ENCODE measurements around the gene GIPC1. TPM values are rescaled to one million over a fixed set of nuclear protein-coding genes. Genes with fewer than 3 reads are reported as not detected.
"Not testable (repeated sequence)": the region's sequence is repeated elsewhere in the genome, so short reads cannot be mapped to it uniquely, and the experiment has no call there.

GIPC1 gene
- total RNA-seq, 1 experiment from 2014 or later = 205 TPM

- Histone ChIP-seq H4K20me1 (ENCODE audit: insufficient read depth) (0 out of 2 replicates have a peak, but pooled peaks cover 4% of the 10 kb centered on the region), H2AFZ (no peak overlapping the region), H3K9me2 (ENCODE audit: insufficient read depth) (no peaks in the 10 kb centered on the region), H3K4me2 (no peak overlapping the region), H3K27ac (no peak overlapping the region), H3F3A (ENCODE audit: insufficient read depth, low read depth) (peaks cover 7% of the 10 kb centered on the region; the same call in 1 of the 2 replicates), H3K4me1 (replicated peaks; ENCODE audit: insufficient read depth) (no peaks in the 10 kb centered on the region), H3K4me3 (no peak overlapping the region), H3K9me3 (ENCODE audit: insufficient read depth, low read depth) (no peaks in the 10 kb centered on the region; the same call in 1 of the 2 replicates), H3K36me3 (ENCODE audit: low read depth) (peaks cover 7% of the 10 kb centered on the region; the same call in 1 of the 2 replicates), H3K79me2 (ENCODE audit: low read depth) (no peaks in the 10 kb centered on the region), H3K27me3 (ENCODE audit: insufficient read depth, low read depth) (no peaks in the 10 kb centered on the region)
- no peak for DNase-seq
- intact Hi-C loops (cut with micrococcal nuclease; ENCODE audit: unreplicated experiment) = no loop called here
- CTCF ChIA-PET = no interaction called here
- POLR2A ChIA-PET (ENCODE audit: unreplicated experiment) = no interaction called here
- TF ChIP-seq CTCF (conservative IDR thresholded peaks at IDR 0.05) (no peak), EZH2 (IDR thresholded peaks at IDR 0.05; ENCODE audit: low read depth) (no peak)
- BruUV-seq (replicated peaks) = no TSS peak
These were observed 35.0 kb downstream of the GIPC1 start for GRCh38 chr19:14460935-14461334.

GRCh38 chr19:14459703-14460102, 36.2 kb downstream of the GIPC1 start:
- POLR2A ChIA-PET (ENCODE audit: unreplicated experiment) = no interaction called here

GRCh38 chr19:14452303-14452702, 43.6 kb downstream of the GIPC1 start:
- H3K79me2 ChIP-seq (ENCODE audit: low read depth); H3K4me1 ChIP-seq (replicated peaks; ENCODE audit: insufficient read depth); H3K9me2 ChIP-seq (ENCODE audit: insufficient read depth); H3K27me3 ChIP-seq (ENCODE audit: insufficient read depth, low read depth); H3K9me3 ChIP-seq (ENCODE audit: insufficient read depth, low read depth); CTCF ChIA-PET; BruUV-seq (replicated peaks); H3K27ac ChIP-seq; H3K4me2 ChIP-seq; intact Hi-C loops (cut with micrococcal nuclease; ENCODE audit: unreplicated experiment); DNase-seq; H3K4me3 ChIP-seq; H2AFZ ChIP-seq: not testable (repeated sequence)
- peaks cover 38% of the 10 kb centered on the region for H3F3A ChIP-seq (ENCODE audit: insufficient read depth, low read depth)
- H4K20me1 ChIP-seq (ENCODE audit: insufficient read depth) = peaks cover 19% of the 10 kb centered on the region
- H3K36me3 ChIP-seq (ENCODE audit: low read depth) = peaks cover 35% of the 10 kb centered on the region
- POLR2A ChIA-PET (ENCODE audit: unreplicated experiment) = interaction anchor here (0.7 kb wide), 1 partner anchor 410 kb away, joined by 11 read pairs; no protein-coding TSS in a partner anchor

More at GRCh38 chr19:14459703-14460102, 36.2 kb downstream of the GIPC1 start:
- CTCF ChIA-PET = no interaction called here
- intact Hi-C loops (cut with micrococcal nuclease; ENCODE audit: unreplicated experiment) = no loop called here
- H3K4me2 ChIP-seq = no peak overlapping the region
- no peaks in the 10 kb centered on the region for H3K27me3 ChIP-seq (ENCODE audit: insufficient read depth, low read depth)
- BruUV-seq (replicated peaks) = no TSS peak
- no peak for DNase-seq
- H3K9me2 ChIP-seq (ENCODE audit: insufficient read depth) = no peaks in the 10 kb centered on the region
- H2AFZ ChIP-seq = no peak overlapping the region
- H3K4me3 ChIP-seq = no peak overlapping the region
- peaks cover 14% of the 10 kb centered on the region; the same call in 1 of the 2 replicates for H3F3A ChIP-seq (ENCODE audit: insufficient read depth, low read depth)
- no peaks in the 10 kb centered on the region for H4K20me1 ChIP-seq (ENCODE audit: insufficient read depth)
- H3K27ac ChIP-seq = no peak overlapping the region
- no peaks in the 10 kb centered on the region for H3K79me2 ChIP-seq (ENCODE audit: low read depth)
- peaks cover 7% of the 10 kb centered on the region; the same call in 1 of the 2 replicates for H3K36me3 ChIP-seq (ENCODE audit: low read depth)
- no peaks in the 10 kb centered on the region for H3K9me3 ChIP-seq (ENCODE audit: insufficient read depth, low read depth)
- no peak for TF ChIP-seq CTCF (conservative IDR thresholded peaks at IDR 0.05)
- no peak for TF ChIP-seq EZH2 (IDR thresholded peaks at IDR 0.05; ENCODE audit: low read depth)
- H3K4me1 ChIP-seq (replicated peaks; ENCODE audit: insufficient read depth) = no peaks in the 10 kb centered on the region

GRCh38 chr19:14450876-14451275, 45.1 kb downstream of the GIPC1 start:
- Histone ChIP-seq H3K9me2 (ENCODE audit: insufficient read depth) (no peaks in the 10 kb centered on the region), H3K4me1 (replicated peaks; ENCODE audit: insufficient read depth) (no peaks in the 10 kb centered on the region), H2AFZ (no peak overlapping the region), H3F3A (ENCODE audit: insufficient read depth, low read depth) (peaks cover 41% of the 10 kb centered on the region), H3K27ac (no peak overlapping the region), H3K27me3 (ENCODE audit: insufficient read depth, low read depth) (no peaks in the 10 kb centered on the region), H3K79me2 (ENCODE audit: low read depth) (no peaks in the 10 kb centered on the region), H3K4me3 (no peak overlapping the region), H3K4me2 (no peak overlapping the region), H3K36me3 (ENCODE audit: low read depth) (peaks cover 47% of the 10 kb centered on the region), H3K9me3 (ENCODE audit: insufficient read depth, low read depth) (no peaks in the 10 kb centered on the region), H4K20me1 (ENCODE audit: insufficient read depth) (peaks cover 19% of the 10 kb centered on the region)
- TF ChIP-seq EZH2 (IDR thresholded peaks at IDR 0.05; ENCODE audit: low read depth) (no peak), CTCF (conservative IDR thresholded peaks at IDR 0.05) (no peak)
- ChIA-PET CTCF (no interaction called here), POLR2A (ENCODE audit: unreplicated experiment) (no interaction called here)
- BruUV-seq (replicated peaks) = no TSS peak
- no peak for DNase-seq
- intact Hi-C loops (cut with micrococcal nuclease; ENCODE audit: unreplicated experiment) = no loop called here

Measured in PC-9 (cell line).